SK-N-MC (cell line): ENCODE measurements around the gene NKAP.

Source experiments
- DNase-seq: peaks from one replicate; pipeline ENCODE4 v3.0.0-alpha.2; 2011; ENCODE audit warnings: low read depth, low spot score
- H3K27ac ChIP-seq: fragments of 200-600 bp; sonication (generic); 2 replicates; pipeline ENCODE4 v1.5.1; 2016; ENCODE audit warnings: mixed run types
- H3K36me3 ChIP-seq: fragments of 200-600 bp; sonication (generic); 2 replicates; pipeline ENCODE4 v1.6.1; 2017; ENCODE audit warnings: antibody characterized with exemption, low read length, mixed read lengths; ENCODE audit not compliant: insufficient read depth
- H3K4me3 ChIP-seq: fragments of 200-600 bp; sonication (generic); 2 replicates; pipeline ENCODE4 v1.5.1; 2016
- H3K9ac ChIP-seq: fragments of 200-600 bp; sonication (generic); 2 replicates; pipeline ENCODE4 v1.8.0; 2017; ENCODE audit warnings: mixed run types, mixed read lengths; ENCODE audit not compliant: insufficient read length
- H3K9me3 ChIP-seq: fragments of 200-600 bp; sonication (generic); 2 replicates; pipeline ENCODE4 v1.6.1; 2017; ENCODE audit warnings: low read depth, mild to moderate bottlenecking, antibody characterized with exemption, low read length, moderate library complexity, mixed read lengths
- EZH2 ChIP-seq: fragments of 200-600 bp; sonication (generic); IDR thresholded peaks from one replicate; pipeline ENCODE4 v1.6.1; 2017; ENCODE audit warnings: antibody characterized with exemption
- FOXP2 ChIP-seq: optimal IDR thresholded peaks from 2 replicates; pipeline ENCODE3; 2011; ENCODE audit warnings: mild to moderate bottlenecking, moderate library complexity; ENCODE audit not compliant: insufficient read depth; ENCODE audit errors: extremely low read length, control extremely low read depth
- POLR2AphosphoS5 ChIP-seq: IDR thresholded peaks from 2 replicates; pipeline ENCODE4 v1.6.1; 2012; ENCODE audit warnings: mild to moderate bottlenecking, low read depth, low read length, borderline replicate concordance

NKAP gene

DNA sequence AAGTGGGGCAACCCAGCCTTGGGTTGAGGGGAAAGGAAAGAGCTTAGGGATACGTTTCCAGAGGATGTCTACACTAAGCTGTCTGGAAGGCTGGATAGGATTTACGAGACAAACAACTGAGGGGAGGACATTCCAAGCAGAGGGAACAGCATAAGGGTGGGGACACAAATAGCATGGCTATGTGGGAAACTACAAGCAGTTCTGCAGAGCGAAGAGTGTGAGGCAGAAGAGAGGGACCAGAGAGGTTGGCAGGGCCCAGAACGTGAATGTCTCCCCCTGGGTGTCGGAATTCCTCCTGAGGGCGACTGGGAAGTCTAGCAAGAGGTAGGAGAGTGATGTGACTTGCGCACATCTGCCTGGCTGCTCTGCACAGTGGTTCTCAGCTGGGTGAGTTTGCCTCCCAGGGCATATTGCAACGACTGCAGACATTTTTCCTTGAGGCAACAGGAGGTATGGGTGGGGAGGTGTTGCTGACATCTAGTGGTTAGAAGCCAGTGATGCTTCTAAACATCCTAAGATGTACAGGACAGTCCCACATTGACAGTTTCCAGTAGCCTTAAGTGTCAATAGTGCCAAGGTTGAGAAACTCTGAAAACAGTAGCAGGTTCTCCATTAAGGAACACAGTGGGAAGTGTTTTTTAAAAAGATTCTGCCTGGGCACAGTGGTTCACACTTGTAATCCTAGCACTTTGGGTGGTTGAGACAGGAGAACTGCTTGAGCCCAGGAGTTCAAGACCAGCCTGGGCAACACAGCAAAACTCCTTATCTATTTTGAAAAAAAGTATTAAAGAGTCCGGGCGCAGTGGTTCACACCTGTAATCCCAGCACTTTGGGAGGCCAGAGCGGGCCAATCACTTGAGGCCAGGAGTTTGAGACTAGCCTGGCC, 62.8 kb downstream of the NKAP start:
- H3K9ac ChIP-seq = no peak overlapping the region
- no peak overlapping the region for H3K4me3 ChIP-seq
- no peaks in the 10 kb centered on the region for H3K9me3 ChIP-seq
- no peak for DNase-seq
- peaks cover 9% of the 10 kb centered on the region for H3K36me3 ChIP-seq
- TF ChIP-seq POLR2AphosphoS5 (no peak), EZH2 (no peak), FOXP2 (no peak)
- H3K27ac ChIP-seq = no peak overlapping the region

DNA sequence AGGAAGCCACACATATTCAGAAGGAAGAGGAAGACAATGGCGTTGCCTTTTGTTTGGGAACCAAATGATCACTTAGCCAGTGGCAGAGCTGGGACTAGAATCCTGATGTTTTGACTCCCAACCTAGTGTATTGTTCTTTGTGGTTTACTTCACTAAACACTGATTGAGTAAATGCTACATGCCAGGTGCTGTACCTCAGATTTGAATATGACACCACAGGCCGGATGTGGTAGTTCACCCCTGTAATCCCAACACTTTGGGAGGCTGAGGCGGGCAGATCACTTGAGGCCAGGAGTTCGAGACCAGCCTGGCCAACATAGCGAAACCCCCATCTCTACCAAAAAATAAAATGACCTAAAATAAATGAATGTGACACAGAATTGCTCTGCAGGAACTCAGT, 63.5 kb downstream of the NKAP start:
- no peak for TF ChIP-seq EZH2
- no peak for TF ChIP-seq POLR2AphosphoS5
- no peak for TF ChIP-seq FOXP2
- Histone ChIP-seq H3K9ac (no peak overlapping the region), H3K9me3 (no peaks in the 10 kb centered on the region)

DNA sequence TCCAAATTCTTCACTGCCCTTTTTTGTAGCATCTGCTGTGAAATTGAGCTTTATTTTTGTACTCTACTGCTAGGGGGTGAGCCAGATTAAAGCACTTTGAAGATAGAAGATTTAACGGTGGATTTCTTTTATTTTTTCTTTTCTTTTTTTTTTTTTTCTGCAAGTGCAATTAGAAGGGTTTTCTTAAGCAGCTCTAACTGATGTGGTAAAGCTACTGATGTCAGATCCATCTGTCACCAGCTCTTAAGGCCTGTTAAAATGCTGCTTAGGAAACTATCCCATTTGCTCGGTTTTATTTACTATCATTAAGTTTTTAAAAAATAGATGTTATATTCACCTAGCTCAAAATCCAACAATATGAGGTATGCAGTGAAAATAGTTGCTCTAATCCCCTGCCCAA, 64.8 kb downstream of the NKAP start:
- peaks cover 19% of the 10 kb centered on the region for H3K36me3 ChIP-seq
- no peaks in the 10 kb centered on the region for H3K9me3 ChIP-seq
- no peak overlapping the region for H3K27ac ChIP-seq
- H3K4me3 ChIP-seq = no peak overlapping the region
- H3K9ac ChIP-seq = no peak overlapping the region
- DNase-seq = no peak
- TF ChIP-seq EZH2 (no peak), FOXP2 (no peak), POLR2AphosphoS5 (no peak)

More for the DNA sequence above, 63.5 kb downstream of the NKAP start:
- DNase-seq = no peak
- peaks cover 16% of the 10 kb centered on the region for H3K36me3 ChIP-seq
- H3K4me3 ChIP-seq = no peak overlapping the region
- no peak overlapping the region for H3K27ac ChIP-seq

DNA sequence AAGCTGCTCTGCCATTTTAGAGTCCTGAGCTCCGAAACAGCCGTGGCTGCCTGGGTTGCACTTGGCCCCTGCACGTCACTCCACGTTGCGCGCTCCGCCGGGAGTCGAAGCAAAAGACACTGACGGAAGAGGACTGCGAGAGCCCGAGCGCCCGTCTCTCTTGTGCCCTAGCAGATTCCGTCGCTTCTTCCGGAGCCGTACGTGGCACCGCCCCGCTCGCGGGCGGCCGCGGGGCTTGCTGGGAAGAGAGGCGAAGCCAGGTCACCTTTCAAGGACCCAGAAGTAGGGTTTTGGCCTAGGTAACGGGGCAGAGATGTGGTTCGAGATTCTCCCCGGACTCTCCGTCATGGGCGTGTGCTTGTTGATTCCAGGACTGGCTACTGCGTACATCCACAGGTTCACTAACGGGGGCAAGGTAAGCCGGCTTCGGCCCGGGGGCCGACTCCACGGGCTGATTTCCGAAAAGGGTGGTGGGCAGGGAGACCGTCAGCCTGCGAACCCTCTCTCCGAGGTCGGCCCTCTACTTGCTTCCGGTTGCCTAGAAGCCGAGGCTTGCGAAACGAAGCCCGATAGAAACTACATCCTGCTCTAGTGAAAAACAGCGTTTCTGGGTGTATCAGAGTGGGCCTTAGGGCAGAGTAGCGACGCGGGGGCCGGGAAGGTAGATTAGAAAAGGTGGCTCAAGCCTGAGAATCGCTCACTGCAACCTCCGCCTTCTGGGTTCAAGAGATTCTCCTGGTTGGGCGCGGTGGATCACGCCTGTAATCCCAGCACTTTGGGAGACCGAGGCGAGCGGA, 71.8 kb downstream of the NKAP start, which contains the start of the genes NDUFA1 and RNF113A:
TSS of gene NDUFA1 (plus strand) at position 234 of the 797 bp plus-strand sequence. CDS start at position 314, 80 bp downstream.
TSS of gene RNF113A (minus strand) at position 135 of the 797 bp plus-strand sequence. CDS start at position 15, 120 bp downstream.
- H3K4me3 ChIP-seq = peak within 1 kb of the TSS; percentile 93
- H3K9me3 ChIP-seq = no peaks in the 10 kb centered on the region
- peaks cover 11% of the 10 kb centered on the region; the same call in 1 of the 2 replicates for H3K36me3 ChIP-seq
- TF ChIP-seq EZH2 (no peak), POLR2AphosphoS5 (peak; percentile 82), FOXP2 (no peak)
- peak within 1 kb of the TSS; percentile 93 for H3K27ac ChIP-seq
- H3K9ac ChIP-seq = peak within 1 kb of the TSS; percentile 88
- no peak for DNase-seq

DNA sequence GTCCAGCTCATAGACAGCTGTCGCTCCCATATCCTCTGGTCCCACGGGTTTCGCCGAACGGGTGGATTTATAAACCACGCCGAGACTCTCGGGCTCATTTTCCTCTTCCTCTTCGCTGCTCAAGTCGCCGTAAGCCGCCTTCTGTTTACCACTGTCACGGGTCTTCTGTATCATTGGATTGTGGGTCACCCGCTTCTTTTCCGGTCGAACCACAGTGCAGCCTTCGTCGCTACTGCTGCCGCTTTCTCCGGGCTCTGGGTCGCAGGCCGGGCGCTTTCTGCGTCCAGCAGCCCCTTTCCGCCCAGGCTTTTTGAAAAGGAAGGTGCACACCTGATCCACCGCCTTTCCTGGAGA, 72.3 kb downstream of the NKAP start:
- Histone ChIP-seq H3K4me3 (peak overlapping the region; percentile 93), H3K27ac (peak overlapping the region; percentile 93; the same call in 1 of the 2 replicates), H3K9ac (peak overlapping the region; percentile 88), H3K36me3 (peaks cover 11% of the 10 kb centered on the region; the same call in 1 of the 2 replicates), H3K9me3 (no peaks in the 10 kb centered on the region)
- DNase-seq = no peak
- TF ChIP-seq EZH2 (no peak), POLR2AphosphoS5 (no peak), FOXP2 (no peak)
